Measurements from ENCODE around the gene IHH.

The IHH gene

DNA sequence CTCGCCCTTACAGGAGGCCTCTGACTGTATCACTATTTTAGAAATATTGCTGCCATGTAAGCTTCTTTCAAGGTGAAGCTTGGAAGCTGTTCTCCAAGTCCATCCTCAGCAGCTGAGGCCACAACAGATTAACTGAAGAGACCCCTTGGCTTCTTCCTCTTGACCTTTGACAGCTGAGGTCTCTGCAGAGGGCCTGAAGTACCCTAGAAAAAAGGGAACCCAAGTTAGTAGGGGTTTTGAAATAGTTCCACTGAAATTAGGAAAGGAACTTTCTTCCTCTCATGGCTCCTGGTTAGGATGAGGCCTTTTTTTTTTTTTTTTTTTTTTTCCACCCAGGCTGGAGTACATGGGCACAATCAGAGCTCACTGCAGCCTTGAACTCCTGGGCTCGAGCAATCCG is 15.5 kb upstream of the IHH start:
- DNase-seq (ENCODE audit: low read depth), result no peak

GRCh38 chr2:219073413-219074129 is 12.8 kb upstream of the IHH start:
- DNase-seq (ENCODE audit: low read depth), result peak; percentile 28

DNA sequence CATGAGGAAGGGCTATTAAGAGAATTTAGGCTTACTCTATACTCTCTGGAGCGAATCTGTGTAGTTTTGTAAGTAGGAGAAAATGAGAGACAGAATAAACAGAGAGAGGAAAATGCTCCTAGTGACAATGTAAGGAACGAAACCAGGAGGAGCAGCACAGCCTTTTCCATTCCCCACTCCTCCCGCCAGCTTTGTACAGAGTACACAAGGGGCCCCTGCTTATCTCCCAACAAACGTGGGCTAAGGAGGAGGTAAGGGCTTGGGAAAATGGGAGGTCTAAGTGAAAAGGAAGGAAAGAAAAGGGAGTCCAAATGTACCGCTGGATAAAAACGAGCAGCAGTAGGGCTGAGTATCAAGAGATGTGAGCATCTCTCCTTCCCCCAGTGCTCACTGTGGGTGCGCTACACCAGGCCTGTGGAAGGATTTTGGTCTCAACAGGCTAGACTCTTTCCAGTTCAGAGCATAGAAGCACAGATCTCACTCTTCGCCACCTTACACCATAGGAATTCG is 12.1 kb upstream of the IHH start:
- DNase-seq (ENCODE audit: low read depth), result no peak

- no peak for DNase-seq (ENCODE audit: low read depth)
Measured at GRCh38 chr2:219071131-219071816, 10.6 kb upstream of the IHH start.

- no peak for DNase-seq (ENCODE audit: low read depth)
Measured at GRCh38 chr2:219065484-219065883, 4.8 kb upstream of the IHH start.

GRCh38 chr2:219062081-219062480 is 1.4 kb upstream of the IHH start:
- no peak for DNase-seq (ENCODE audit: low read depth)

DNA sequence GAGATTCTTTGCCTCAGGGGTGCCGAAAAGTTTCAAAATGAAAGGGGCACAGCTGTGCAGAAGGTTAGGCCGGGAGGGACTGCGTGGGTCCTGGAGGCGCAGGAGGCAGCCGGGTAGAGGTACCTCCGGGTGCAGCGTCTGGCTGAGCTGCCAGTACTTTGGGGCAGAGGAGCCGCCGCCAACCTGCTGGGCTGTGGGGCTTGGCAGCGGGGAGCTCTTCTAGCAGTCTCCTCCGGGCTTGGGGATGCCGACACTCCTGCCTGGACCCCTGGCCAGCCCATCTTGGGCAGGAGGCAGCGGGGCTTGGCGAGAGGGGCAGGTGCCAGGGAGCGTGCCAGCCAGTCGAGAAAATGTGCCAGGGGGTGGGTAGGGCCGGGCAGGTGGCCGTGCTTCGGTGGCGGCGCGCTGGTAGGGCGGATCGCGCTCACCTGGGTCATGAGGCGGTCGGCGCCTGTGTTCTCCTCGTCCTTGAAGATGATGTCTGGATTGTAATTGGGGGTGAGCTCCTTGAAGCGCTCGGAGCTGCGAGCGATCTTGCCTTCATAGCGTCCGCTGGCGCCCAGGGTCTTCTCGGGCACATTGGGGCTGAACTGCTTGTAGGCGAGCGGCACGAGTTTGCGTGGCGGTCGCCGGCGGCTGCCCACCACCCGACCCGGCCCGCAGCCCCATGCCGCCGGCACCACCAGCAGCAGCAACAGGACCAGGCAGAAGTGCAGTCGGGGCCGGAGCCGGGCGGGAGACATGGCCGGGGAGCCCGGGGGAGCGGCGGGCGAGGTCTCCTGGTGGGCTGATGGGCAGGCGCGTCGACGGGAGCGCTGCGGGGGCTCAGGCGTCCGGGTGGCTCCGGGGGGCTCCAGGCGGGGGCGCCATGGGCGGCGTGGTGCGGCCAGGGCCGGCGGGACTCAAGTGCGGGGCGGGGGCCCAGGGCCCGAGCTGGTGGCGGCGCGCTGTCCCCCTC is 717 bp downstream of the IHH start:
- no peak for DNase-seq (ENCODE audit: low read depth)

- DNase-seq (ENCODE audit: low read depth), result no peak
Measured at GRCh38 chr2:219059375-219059724, 1.4 kb downstream of the IHH start.

GRCh38 chr2:219058541-219059374 is 2.0 kb downstream of the IHH start:
- no peak for DNase-seq (ENCODE audit: low read depth)

- DNase-seq (ENCODE audit: low read depth), result no peak
Measured at GRCh38 chr2:219057709-219058540, 2.8 kb downstream of the IHH start.

GRCh38 chr2:219056896-219057708 is 3.6 kb downstream of the IHH start:
- DNase-seq (ENCODE audit: low read depth), result no peak

GRCh38 chr2:219056176-219056895 is 4.4 kb downstream of the IHH start:
- no peak for DNase-seq (ENCODE audit: low read depth)

GRCh38 chr2:219054956-219055903 is 5.5 kb downstream of the IHH start:
- DNase-seq (ENCODE audit: low read depth), result no peak

- DNase-seq (ENCODE audit: low read depth), result no peak
Measured at GRCh38 chr2:219049282-219049681, 11.4 kb downstream of the IHH start.

GRCh38 chr2:219045937-219046550 is 14.7 kb downstream of the IHH start:
- no peak for DNase-seq (ENCODE audit: low read depth)

DNA sequence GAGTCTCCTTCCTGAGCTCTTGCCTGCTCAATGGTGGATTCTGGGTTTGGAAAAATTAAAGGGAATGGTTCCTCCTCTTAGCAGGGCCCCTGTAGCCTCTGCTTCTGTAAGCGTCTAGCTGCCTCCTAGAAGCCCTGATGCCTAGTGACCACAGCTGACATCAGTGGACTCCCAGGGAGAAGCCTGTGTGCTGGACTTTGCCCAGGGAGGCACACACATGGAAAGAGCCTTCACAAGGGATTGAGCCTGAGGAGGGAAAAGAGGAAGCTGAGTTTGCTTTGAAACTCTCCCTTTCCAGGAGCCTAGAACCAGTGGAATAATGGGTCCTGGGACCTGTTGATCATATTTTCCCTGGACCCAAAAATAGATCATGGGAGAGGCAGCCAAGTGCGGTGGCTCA is 18.0 kb downstream of the IHH start:
- DNase-seq (ENCODE audit: low read depth), result no peak

GRCh38 chr2:219042157-219042556 is 18.6 kb downstream of the IHH start:
- no peak for DNase-seq (ENCODE audit: low read depth)

GRCh38 chr2:219041252-219041651 is 19.5 kb downstream of the IHH start, which contains the start of gene CFAP65:
TSS of gene CFAP65 (minus strand) at chr2:219041516. CDS start at chr2:219039048, 2,468 bp downstream.
- DNase-seq (ENCODE audit: low read depth), result no peak
